Keratinocyte (primary cell): ENCODE data around the gene ERCC1. TPM values are rescaled to one million over a fixed set of nuclear protein-coding genes. Genes with fewer than 3 reads are reported as not detected.

ENCODE experiments used
- DNase-seq: peaks from one replicate; pipeline ENCODE4 v3.0.0-alpha.2; 2011; ENCODE audit warnings: low read depth, missing footprints, low spot score
- FAIRE-seq: peaks from 2 replicates; lab custom pipeline; 2011; peaks lifted over from hg19 to GRCh38; lab: Jason Lieb, UNC
- H2AFZ ChIP-seq: 2 replicates; pipeline ENCODE4 v1.6.0; 2012; ENCODE audit warnings: low read length, control low read depth, inconsistent platforms; ENCODE audit not compliant: control insufficient read depth
- H3K27ac ChIP-seq: 2 replicates; pipeline ENCODE4 v1.5.1; 2011; ENCODE audit warnings: low read length; ENCODE audit not compliant: control insufficient read depth, insufficient read depth
- H3K27me3 ChIP-seq: 3 replicates; pipeline ENCODE4 v1.6.0; 2011; ENCODE audit warnings: low read length; ENCODE audit not compliant: control insufficient read depth, insufficient read depth; ENCODE audit errors: extremely low read depth
- H3K36me3 ChIP-seq, 2 experiments: 2 replicates in 1 of 2; 3 replicates in 1 of 2; pipeline ENCODE4 v1.5.1; 2011; ENCODE audit warnings: low read length in 2 of 2, mild to moderate bottlenecking in 1 of 2; ENCODE audit not compliant: control insufficient read depth in 2 of 2, insufficient read depth in 2 of 2; ENCODE audit errors: extremely low read depth in 1 of 2
- H3K4me1 ChIP-seq: 3 replicates; pipeline ENCODE4 v1.5.1; 2011; ENCODE audit warnings: low read length; ENCODE audit not compliant: control insufficient read depth, insufficient read depth; ENCODE audit errors: extremely low read depth
- H3K4me2 ChIP-seq: 3 replicates; pipeline ENCODE4 v1.6.0; 2011; ENCODE audit warnings: low read depth, low read length; ENCODE audit not compliant: control insufficient read depth, insufficient read depth; ENCODE audit errors: extremely low read depth
- H3K4me3 ChIP-seq, 3 experiments: fragments of 200-600 bp in 1 of 3; sonication (generic) in 1 of 3; 2 replicates in 2 of 3; 3 replicates in 1 of 3; pipeline ENCODE4 v1.5.1; 2011 to 2016; ENCODE audit warnings: low read length in 3 of 3, mild to moderate bottlenecking in 3 of 3, control low read depth in 2 of 3, inconsistent platforms in 1 of 3, low read depth in 1 of 3, mixed read lengths in 1 of 3, mixed run types in 1 of 3, moderate library complexity in 1 of 3; ENCODE audit not compliant: control insufficient read depth in 2 of 3, insufficient read depth in 2 of 3; ENCODE audit errors: extremely low read depth in 1 of 3
- H3K79me2 ChIP-seq: 2 replicates; pipeline ENCODE4 v1.6.0; 2012; ENCODE audit warnings: low read length; ENCODE audit not compliant: control insufficient read depth, insufficient read depth
- H3K9ac ChIP-seq: 3 replicates; pipeline ENCODE4 v1.6.0; 2011; ENCODE audit warnings: low read length; ENCODE audit not compliant: control insufficient read depth, insufficient read depth; ENCODE audit errors: extremely low read depth
- H3K9me1 ChIP-seq: 3 replicates; pipeline ENCODE4 v1.6.0; 2011; ENCODE audit warnings: low read length; ENCODE audit not compliant: control insufficient read depth, insufficient read depth; ENCODE audit errors: extremely low read depth
- H3K9me3 ChIP-seq: 2 replicates; pipeline ENCODE4 v1.5.1; 2012; ENCODE audit warnings: low read depth, low read length; ENCODE audit not compliant: control insufficient read depth
- H4K20me1 ChIP-seq: 3 replicates; pipeline ENCODE4 v1.6.0; 2011; ENCODE audit warnings: low read length; ENCODE audit not compliant: control insufficient read depth, insufficient read depth; ENCODE audit errors: extremely low read depth
- EZH2 ChIP-seq: IDR thresholded peaks from one replicate; pipeline ENCODE4 v1.6.1; 2012; ENCODE audit warnings: inconsistent platforms, mild to moderate bottlenecking, low read length, moderate library complexity
- dilution Hi-C: fragments of 300-500 bp; cut with MboI; formaldehyde crosslinking; loops from one replicate; pipeline ENCODE4 v1.7.0; 2020; ENCODE audit warnings: low sequenced_read_pairs; ENCODE audit not compliant: extremely low pct_ligation_motif_present
- polyA plus RNA-seq, 5 experiments: library from polyadenylated mRNA; depleted of rRNA in 3 of 5; stranded (reverse) in 3 of 5; stranded (forward) in 1 of 5; unstranded in 1 of 5; fragments of >200 nt; gene quantifications; 1 replicate in 1 of 5; 2 replicates in 3 of 5; 3 replicates in 1 of 5; pipeline versions ENCODE4 v1.2.1 to v1.2.3, GENCODE V29; 2011 to 2012; ENCODE audit warnings: missing spikeins in 2 of 5, low read depth in 1 of 5, low replicate concordance in 1 of 5
- TF ChIP-seq, protein P1 (sequence below), 3 experiments: IDR thresholded peaks in 1 of 3; conservative IDR thresholded peaks in 1 of 3; optimal IDR thresholded peaks in 1 of 3; 2 replicates in 2 of 3; 3 replicates in 1 of 3; pipeline versions ENCODE3 to v1.5.1; 2011; ENCODE audit warnings: low read length in 3 of 3, mild to moderate bottlenecking in 3 of 3, moderate library complexity in 2 of 3, control low read depth in 1 of 3, inconsistent platforms in 1 of 3; ENCODE audit not compliant: insufficient read depth in 2 of 3; ENCODE audit errors: extremely low read depth in 1 of 3

ERCC1 gene
- polyA plus RNA-seq, 1 donor (not counting 4 experiments of a cell fraction or from before 2014, with no cell fraction given) = 175 TPM

DNA sequence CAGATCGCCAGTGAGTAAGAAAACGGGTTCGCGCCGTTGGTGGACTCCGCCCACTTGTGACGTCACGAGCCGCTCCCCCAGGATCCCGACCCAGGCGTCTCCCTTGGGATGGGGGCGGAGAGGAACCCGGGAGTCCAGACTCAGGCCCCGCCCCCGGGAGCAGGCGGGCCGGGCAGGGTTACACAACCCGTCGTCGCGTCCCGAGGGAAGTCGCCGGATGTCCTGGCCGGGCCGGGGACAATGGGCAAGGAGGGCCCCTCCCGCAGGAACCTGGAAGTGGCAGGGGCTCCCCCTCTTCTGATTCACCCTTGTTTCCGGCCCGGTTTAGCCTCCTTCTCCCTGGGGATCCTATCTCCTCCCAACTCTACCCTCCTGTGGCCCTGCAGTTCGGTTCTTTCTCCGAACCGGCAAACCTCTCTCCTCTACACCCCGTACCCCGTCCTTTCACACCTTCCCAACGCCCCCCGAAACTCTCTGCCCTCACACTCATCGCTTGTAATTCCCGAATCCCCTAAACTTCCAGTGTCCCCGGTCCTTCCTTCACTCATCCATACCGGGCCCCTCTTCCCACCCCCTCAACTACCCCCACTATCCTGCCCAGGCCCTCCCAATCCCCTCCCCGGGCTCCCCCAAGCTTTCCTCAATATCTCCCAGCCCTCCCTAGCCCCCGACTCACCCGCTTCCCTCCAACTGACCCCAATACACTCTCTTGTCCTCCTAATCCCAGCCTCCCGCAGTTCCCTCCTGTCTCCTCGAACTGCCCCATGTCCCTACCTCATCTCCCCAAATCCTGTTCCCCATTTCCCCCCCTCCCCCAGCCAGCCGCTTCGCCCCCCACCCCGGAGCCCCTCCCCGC, 20.0 kb upstream of the ERCC1 start:
- Histone ChIP-seq H3K4me2 (peak overlapping the region; percentile 88), H4K20me1 (no peaks in the 10 kb centered on the region), H3K9ac (peak overlapping the region; percentile 87), H3K9me3 (no peaks in the 10 kb centered on the region), H3K27me3 (no peaks in the 10 kb centered on the region), H3K27ac (peak overlapping the region; percentile 93), H3K4me3 (peak overlapping the region; percentile 32 to 66 (median 57)), H3K9me1 (no peaks in the 10 kb centered on the region), H3K36me3 (no peaks in the 10 kb centered on the region), H3K79me2 (no peaks in the 10 kb centered on the region), H3K4me1 (peaks cover 53% of the 10 kb centered on the region), H2AFZ (peak overlapping the region; percentile 58)
- FAIRE-seq = no peak
- TF ChIP-seq, protein P1, sequence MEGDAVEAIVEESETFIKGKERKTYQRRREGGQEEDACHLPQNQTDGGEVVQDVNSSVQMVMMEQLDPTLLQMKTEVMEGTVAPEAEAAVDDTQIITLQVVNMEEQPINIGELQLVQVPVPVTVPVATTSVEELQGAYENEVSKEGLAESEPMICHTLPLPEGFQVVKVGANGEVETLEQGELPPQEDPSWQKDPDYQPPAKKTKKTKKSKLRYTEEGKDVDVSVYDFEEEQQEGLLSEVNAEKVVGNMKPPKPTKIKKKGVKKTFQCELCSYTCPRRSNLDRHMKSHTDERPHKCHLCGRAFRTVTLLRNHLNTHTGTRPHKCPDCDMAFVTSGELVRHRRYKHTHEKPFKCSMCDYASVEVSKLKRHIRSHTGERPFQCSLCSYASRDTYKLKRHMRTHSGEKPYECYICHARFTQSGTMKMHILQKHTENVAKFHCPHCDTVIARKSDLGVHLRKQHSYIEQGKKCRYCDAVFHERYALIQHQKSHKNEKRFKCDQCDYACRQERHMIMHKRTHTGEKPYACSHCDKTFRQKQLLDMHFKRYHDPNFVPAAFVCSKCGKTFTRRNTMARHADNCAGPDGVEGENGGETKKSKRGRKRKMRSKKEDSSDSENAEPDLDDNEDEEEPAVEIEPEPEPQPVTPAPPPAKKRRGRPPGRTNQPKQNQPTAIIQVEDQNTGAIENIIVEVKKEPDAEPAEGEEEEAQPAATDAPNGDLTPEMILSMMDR (optimal IDR thresholded peaks at IDR 0.05 in 1 of 3, IDR thresholded peaks at IDR 0.05 in 1 of 3, conservative IDR thresholded peaks at IDR 0.05 in 1 of 3; ENCODE audit: extremely low read depth in 1 of 3, insufficient read depth in 2 of 3, low read length in 3 of 3) = no peak
- no peak for TF ChIP-seq EZH2
- dilution Hi-C loops = no loop called here
- DNase-seq = no peak

DNA sequence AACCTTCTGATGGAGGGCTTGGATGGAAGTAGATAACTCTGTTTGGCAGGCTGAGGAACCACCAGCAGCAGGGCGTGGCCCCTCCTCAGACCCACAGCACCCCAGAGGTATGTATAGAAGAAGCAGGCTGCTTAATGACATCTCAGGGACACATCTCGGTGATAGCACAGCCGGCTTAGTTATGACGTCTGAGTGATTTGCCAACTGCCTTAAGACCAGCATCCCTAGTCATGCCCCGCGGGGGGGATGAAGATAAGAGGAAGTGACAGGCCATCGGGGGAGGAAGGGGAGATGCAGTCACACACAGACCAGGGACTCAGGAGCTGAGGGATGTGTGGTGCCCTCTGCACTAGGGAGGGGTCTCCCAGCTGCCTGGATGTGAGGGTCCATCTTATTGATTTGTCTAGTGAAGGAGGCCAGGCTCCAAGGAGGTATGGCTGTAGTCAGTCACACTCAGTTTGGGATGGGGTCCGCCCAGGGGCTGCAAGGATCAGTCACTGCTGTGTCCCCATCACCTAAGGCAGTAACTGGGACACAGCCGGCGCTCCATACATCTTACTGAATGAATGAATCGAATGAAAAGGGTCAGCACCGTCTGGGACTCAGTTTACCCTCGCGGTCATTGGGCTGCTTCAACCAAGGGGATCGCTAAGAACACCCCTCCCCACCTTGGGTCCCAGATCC, 19.2 kb upstream of the ERCC1 start:
- DNase-seq (no peak), FAIRE-seq (no peak)
- H2AFZ ChIP-seq = peak overlapping the region; percentile 58

More for the DNA sequence above, 19.2 kb upstream of the ERCC1 start:
- peak overlapping the region; percentile 87 for H3K9ac ChIP-seq
- no peaks in the 10 kb centered on the region for H3K27me3 ChIP-seq
- H3K4me2 ChIP-seq = peak overlapping the region; percentile 88
- no peaks in the 10 kb centered on the region for H3K36me3 ChIP-seq
- TF ChIP-seq EZH2 = no peak
- TF ChIP-seq, protein P1 (optimal IDR thresholded peaks at IDR 0.05 in 1 of 3, IDR thresholded peaks at IDR 0.05 in 1 of 3, conservative IDR thresholded peaks at IDR 0.05 in 1 of 3; ENCODE audit: extremely low read depth in 1 of 3, insufficient read depth in 2 of 3, low read length in 3 of 3) = no peak
- H3K9me1 ChIP-seq = no peaks in the 10 kb centered on the region
- H3K27ac ChIP-seq = peak overlapping the region; percentile 93
- no peaks in the 10 kb centered on the region for H3K9me3 ChIP-seq
- dilution Hi-C loops = no loop called here
- no peaks in the 10 kb centered on the region for H3K79me2 ChIP-seq
- peaks cover 45% of the 10 kb centered on the region for H3K4me1 ChIP-seq
- H4K20me1 ChIP-seq = no peaks in the 10 kb centered on the region
- H3K4me3 ChIP-seq = peak overlapping the region in 2 of 3 experiments; percentile 57 to 66
